GM18520 (cell line): ENCODE results near the gene TEC.

Experiments
- ATAC-seq: cut with Tn5 transposase; IDR thresholded peaks from one replicate; pipeline ENCODE4 v1.9.1; 2021; ENCODE audit not compliant: unreplicated experiment

The TEC gene

GRCh38 chr4:48127682-48128404, 141.8 kb downstream of the TEC start:
- peak; percentile 83 for ATAC-seq

- ATAC-seq = no peak
These were observed 142.4 kb downstream of the TEC start for GRCh38 chr4:48127231-48127630.

- ATAC-seq = no peak
These were observed 143.0 kb downstream of the TEC start for GRCh38 chr4:48126621-48127020.

GRCh38 chr4:48124870-48125269, 144.8 kb downstream of the TEC start:
- no peak for ATAC-seq

GRCh38 chr4:48122756-48123155, 146.9 kb downstream of the TEC start:
- ATAC-seq = no peak

GRCh38 chr4:48121180-48121579, 148.5 kb downstream of the TEC start:
- ATAC-seq = no peak

- ATAC-seq = no peak
These were observed 149.5 kb downstream of the TEC start for GRCh38 chr4:48120132-48120531.

GRCh38 chr4:48119646-48120045, 150.0 kb downstream of the TEC start:
- ATAC-seq = no peak

GRCh38 chr4:48118081-48118480, 151.6 kb downstream of the TEC start:
- ATAC-seq = no peak

GRCh38 chr4:48116582-48116981, 153.1 kb downstream of the TEC start:
- no peak for ATAC-seq

- ATAC-seq = no peak
These were observed 155.2 kb downstream of the TEC start for GRCh38 chr4:48114412-48114811.

GRCh38 chr4:48112017-48112667, 157.5 kb downstream of the TEC start:
- no peak for ATAC-seq

GRCh38 chr4:48110452-48110978, 159.1 kb downstream of the TEC start:
- ATAC-seq = no peak

GRCh38 chr4:48109413-48110263, 160.0 kb downstream of the TEC start:
- ATAC-seq = no peak

GRCh38 chr4:48108309-48109073, 161.1 kb downstream of the TEC start:
- no peak for ATAC-seq

GRCh38 chr4:48105230-48105629, 164.4 kb downstream of the TEC start:
- no peak for ATAC-seq

GRCh38 chr4:48103483-48104139, 166.0 kb downstream of the TEC start:
- ATAC-seq = peak; percentile 42

- no peak for ATAC-seq
These were observed 167.3 kb downstream of the TEC start for GRCh38 chr4:48102303-48102702.

- ATAC-seq = no peak
These were observed 169.4 kb downstream of the TEC start for GRCh38 chr4:48100256-48100655.

GRCh38 chr4:48095441-48095840, 174.2 kb downstream of the TEC start:
- no peak for ATAC-seq
